GM23248 (cell line): ENCODE measurements around the gene MYCN.

Source experiments
- EZH2 ChIP-seq: fragments of 200-600 bp; sonication (generic); IDR thresholded peaks from 2 replicates; pipeline ENCODE4 v1.6.1; 2018; ENCODE audit warnings: antibody characterized with exemption, mild to moderate bottlenecking; ENCODE audit not compliant: insufficient read depth, poor library complexity, severe bottlenecking
- EZH2phosphoT487 ChIP-seq: fragments of 200-600 bp; sonication (generic); IDR thresholded peaks from 2 replicates; pipeline ENCODE4 v1.6.1; 2018; ENCODE audit warnings: antibody characterized with exemption, moderate library complexity, mild to moderate bottlenecking, low read depth; ENCODE audit not compliant: insufficient read depth

GRCh38 chr2:15899751-15900493 lies 40.4 kb upstream of the MYCN start:
- TF ChIP-seq EZH2phosphoT487 (no peak), EZH2 (no peak)
